AG08395 (cell line): ENCODE measurements around the gene GNA15.

ENCODE experiments used
- DNase-seq: peaks from one replicate; pipeline ENCODE4 v3.0.0; 2012; ENCODE audit warnings: mixed read lengths, low spot score

GNA15 gene

GRCh38 chr19:3175781-3176714 lies 40.2 kb downstream of the GNA15 start:
- peak; percentile 31 for DNase-seq

- peak; percentile 82 for DNase-seq
Measured at GRCh38 chr19:3176715-3177501, 41.1 kb downstream of the GNA15 start.

DNA sequence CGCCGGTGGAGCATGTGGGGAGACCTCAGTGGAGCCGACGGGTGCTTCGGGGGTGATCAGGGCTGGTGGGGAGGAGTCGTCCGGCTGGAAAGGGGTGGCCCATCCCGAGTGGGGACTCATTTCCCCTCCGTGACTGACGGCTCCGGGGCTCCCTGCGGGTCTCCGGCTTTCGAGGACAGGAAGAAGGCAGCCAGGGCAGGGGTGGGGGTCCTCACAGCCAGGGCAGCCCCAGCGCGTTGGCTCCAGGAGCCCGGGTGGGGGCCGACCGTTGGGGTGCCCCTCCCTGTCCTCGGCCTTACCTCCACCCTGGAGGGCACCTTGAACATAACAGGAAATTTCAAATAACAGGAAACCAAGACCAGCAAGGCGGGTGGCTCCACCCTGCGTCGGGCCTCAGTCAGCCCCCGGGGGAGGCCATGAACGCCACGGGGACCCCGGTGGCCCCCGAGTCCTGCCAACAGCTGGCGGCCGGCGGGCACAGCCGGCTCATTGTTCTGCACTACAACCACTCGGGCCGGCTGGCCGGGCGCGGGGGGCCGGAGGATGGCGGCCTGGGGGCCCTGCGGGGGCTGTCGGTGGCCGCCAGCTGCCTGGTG lies 42.6 kb downstream of the GNA15 start, which contains the start of gene S1PR4:
S1PR4 (plus strand) TSS at position 393 of the 596 bp plus-strand sequence; CDS start at position 417, 24 bp downstream.
- DNase-seq, result no peak

DNA sequence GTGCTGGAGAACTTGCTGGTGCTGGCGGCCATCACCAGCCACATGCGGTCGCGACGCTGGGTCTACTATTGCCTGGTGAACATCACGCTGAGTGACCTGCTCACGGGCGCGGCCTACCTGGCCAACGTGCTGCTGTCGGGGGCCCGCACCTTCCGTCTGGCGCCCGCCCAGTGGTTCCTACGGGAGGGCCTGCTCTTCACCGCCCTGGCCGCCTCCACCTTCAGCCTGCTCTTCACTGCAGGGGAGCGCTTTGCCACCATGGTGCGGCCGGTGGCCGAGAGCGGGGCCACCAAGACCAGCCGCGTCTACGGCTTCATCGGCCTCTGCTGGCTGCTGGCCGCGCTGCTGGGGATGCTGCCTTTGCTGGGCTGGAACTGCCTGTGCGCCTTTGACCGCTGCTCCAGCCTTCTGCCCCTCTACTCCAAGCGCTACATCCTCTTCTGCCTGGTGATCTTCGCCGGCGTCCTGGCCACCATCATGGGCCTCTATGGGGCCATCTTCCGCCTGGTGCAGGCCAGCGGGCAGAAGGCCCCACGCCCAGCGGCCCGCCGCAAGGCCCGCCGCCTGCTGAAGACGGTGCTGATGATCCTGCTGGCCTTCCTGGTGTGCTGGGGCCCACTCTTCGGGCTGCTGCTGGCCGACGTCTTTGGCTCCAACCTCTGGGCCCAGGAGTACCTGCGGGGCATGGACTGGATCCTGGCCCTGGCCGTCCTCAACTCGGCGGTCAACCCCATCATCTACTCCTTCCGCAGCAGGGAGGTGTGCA lies 43.3 kb downstream of the GNA15 start:
- DNase-seq, result no peak

- DNase-seq, result no peak
Measured at GRCh38 chr19:3179739-3180293, 44.0 kb downstream of the GNA15 start.

GRCh38 chr19:3183721-3184641 lies 48.1 kb downstream of the GNA15 start:
- DNase-seq, result no peak

DNA sequence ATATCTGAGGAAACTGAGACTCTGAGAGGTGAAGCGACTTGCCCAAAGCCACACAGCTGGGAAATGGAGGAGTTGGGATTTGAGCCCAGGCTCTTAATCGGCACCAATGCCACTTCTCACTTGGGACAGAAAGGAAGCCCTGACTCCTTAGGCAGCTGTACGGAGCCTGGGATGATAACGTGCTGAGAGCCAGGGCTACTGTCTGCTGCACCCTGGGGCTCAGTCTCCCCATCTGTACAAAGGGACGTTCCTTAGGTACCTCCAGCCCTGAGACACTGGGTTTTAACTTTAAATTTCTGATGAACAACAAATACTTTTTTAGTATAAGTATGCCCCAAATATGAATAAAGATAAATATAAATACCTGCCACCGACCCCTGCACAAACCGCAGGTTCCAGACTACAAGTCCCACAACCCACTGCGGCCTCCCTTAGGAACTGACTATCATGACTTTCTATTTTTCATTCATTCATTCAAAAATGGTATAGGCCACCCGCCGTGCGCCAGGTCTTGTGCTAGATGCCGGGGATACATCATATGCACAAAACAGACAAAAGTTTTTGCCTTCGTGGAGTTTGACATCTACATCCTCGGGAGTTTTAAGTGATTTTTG lies 49.1 kb downstream of the GNA15 start:
- peak; percentile 48 for DNase-seq

DNA sequence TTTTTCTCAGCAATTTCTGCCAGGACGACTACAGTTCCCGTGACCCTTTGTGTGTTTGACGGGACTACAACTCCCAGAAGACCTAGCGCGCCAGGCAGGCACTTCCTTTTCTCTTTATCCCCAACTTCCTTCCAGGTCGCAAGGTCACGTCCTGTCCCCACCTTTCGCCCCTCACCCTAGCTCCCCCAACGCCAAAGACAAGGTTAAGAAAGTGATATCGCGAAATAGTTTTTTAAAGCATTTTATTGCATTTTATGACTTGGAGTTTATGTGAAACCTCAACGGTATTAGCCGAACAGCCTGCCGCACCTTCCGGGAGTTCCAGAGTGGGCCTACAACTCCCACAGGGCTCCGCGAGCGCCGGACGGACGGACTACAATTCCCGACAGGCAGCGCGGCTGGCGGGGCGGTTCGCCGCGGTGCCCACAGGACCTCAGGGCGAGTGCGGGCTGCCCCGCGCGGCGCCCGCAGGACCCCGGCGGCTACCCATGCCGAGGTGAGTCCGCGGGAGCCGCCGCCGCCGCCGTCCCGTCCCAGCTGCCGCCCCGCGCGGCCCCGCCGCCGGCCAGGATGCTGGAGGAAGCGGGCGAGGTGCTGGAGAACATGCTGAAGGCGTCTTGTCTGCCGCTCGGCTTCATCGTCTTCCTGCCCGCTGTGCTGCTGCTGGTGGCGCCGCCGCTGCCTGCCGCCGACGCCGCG lies 49.8 kb downstream of the GNA15 start, which contains the start of gene NCLN:
NCLN (plus strand) TSS at position 470 of the 699 bp plus-strand sequence; CDS start at position 571, 101 bp downstream.
- DNase-seq, result peak; percentile 93

- no peak for DNase-seq
Measured at GRCh38 chr19:3186160-3186688, 50.4 kb downstream of the GNA15 start.

- DNase-seq, result no peak
Measured at GRCh38 chr19:3186891-3187661, 51.2 kb downstream of the GNA15 start.

DNA sequence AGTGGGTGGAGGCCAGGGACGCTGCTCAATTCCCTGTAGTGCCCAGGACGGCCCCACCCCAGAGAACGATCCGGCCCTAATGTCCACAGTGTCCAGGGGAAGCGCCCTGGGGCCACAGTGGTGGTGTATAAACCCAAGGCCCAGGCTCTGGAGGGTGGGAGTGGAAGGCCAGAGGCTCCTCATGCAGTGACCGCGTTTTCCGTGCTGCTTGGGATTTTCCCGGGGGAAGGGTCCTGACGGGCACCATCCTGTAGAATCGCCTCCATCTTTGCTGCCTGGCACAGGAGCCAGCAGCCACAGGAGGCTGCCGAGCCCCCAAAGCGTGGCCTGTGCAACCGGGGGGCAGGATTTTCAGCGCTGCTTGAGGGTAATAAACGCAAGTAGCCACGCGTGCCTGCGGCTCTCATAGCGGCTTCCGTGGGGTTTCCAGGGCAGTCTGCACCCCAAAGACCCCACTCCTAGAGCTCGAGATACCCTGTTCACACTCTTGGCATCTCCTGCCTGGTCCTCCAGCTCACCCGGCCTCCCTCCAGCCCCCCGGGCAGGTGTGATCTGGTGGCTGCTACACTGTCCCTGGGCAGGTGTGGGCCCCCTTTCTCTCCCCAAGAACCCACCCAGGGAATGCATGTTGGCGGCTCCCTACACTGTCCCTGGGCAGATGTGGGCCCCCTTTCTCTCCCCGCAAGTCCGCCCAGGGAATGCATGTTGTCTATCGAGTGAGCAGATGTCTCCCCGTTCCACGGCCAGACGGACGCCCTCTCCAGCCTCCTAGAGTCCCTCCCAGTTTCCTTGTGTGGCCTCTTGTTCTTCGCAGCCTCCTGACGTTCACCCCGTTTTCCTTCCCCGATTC lies 52.1 kb downstream of the GNA15 start:
- no peak for DNase-seq

DNA sequence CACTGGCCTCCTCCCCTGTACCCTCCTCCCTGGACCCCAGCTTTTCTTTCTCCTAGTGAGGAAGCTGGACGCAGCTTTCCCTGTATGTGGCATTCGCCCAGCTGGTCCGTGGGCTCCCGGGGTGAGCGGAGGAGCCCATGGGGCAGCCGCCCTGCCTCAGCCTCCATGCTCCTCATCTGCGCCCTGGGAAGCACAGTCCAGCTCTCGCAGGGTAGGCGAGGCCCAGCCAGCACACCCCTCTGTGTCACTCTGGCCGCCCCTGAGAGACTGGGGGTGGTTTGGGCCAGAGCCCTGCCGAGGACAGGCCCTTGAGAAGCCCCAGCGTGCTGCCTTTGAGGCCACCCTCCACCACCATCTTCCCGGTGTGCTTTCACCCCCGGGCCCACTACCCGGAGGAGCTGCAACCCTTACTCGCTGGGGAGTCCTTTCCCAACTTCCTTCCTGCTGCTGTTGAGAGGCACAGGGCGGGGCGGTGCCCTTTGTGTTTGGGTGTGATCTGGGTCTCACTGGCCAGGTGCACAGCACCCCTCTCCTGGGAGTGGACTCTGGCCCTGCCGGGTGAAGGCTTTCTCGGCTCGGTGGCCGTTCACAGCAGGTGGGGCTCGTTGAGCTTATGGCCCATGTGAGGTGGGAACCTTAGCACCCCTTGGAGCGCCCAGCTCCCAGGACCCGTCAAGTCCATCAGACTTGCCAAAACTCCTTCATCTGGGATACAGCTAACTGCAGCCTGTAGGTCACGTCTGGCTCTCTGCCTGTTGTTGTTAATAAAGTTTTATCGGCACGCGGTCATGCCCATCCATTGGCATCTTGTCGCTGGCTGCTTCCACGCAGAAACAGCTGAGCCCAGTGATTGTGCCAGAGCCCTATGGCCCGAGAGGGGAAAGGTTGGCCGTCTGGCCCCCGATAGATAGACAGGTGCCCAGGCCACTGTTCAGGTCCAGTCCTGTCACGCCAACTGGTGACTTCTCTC lies 53.1 kb downstream of the GNA15 start:
- DNase-seq, result no peak

GRCh38 chr19:3189702-3190469 lies 54.1 kb downstream of the GNA15 start:
- DNase-seq, result no peak

DNA sequence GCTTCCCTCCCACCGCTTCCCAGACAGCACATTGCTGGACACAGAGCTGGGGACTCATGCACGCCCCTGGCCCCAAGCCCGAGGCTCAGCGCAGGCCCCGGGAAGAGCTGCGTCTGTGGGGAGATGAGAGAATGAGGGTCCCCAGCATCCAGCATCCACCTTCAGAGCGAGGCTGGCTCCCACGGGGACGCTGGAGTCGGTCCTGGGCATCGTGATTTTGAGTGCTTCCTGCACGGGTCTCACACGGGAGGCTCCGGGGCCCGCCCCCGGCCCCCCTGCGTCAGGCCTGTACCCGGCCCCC lies 54.6 kb downstream of the GNA15 start:
- no peak for DNase-seq
